ENCODE results near the gene AMFR.
"Not testable (repeated sequence)": the region's sequence is repeated elsewhere in the genome, so short reads cannot be mapped to it uniquely, and the experiment has no call there.

The AMFR gene

DNA sequence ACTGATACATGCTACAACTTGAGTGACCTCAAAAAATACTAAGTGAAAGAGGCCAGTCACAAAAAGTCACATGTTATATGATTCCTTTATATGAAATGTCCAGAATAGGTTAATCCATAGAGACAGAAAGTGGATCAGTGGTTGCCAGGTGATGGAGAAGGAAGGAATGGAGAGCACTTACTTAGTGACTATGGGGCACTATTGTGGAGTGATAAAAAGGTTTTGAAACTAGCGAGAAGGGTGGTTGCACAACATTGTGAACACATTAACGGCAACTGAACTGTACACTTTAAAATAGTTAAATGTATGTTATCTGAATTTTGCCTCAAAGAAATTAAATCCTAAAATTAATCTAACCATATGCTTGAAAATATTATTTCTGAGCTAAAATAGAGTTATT lies 25.9 kb downstream of the AMFR start:
- H3K27ac ChIP-seq (ENCODE audit: low read depth, low read length, poor library complexity, severe bottlenecking) = no peak overlapping the region
- no peak overlapping the region for H3K4me2 ChIP-seq (ENCODE audit: low read length)
- H3K9ac ChIP-seq (ENCODE audit: low read length) = no peak overlapping the region
- TF ChIP-seq, protein P1, sequence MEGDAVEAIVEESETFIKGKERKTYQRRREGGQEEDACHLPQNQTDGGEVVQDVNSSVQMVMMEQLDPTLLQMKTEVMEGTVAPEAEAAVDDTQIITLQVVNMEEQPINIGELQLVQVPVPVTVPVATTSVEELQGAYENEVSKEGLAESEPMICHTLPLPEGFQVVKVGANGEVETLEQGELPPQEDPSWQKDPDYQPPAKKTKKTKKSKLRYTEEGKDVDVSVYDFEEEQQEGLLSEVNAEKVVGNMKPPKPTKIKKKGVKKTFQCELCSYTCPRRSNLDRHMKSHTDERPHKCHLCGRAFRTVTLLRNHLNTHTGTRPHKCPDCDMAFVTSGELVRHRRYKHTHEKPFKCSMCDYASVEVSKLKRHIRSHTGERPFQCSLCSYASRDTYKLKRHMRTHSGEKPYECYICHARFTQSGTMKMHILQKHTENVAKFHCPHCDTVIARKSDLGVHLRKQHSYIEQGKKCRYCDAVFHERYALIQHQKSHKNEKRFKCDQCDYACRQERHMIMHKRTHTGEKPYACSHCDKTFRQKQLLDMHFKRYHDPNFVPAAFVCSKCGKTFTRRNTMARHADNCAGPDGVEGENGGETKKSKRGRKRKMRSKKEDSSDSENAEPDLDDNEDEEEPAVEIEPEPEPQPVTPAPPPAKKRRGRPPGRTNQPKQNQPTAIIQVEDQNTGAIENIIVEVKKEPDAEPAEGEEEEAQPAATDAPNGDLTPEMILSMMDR (IDR thresholded peaks at IDR 0.05; ENCODE audit: low read length) = no peak
- no peak for TF ChIP-seq EZH2 (IDR thresholded peaks at IDR 0.05; ENCODE audit: borderline replicate concordance, low read length)
- H3K4me3 ChIP-seq (ENCODE audit: low read depth, low read length, poor library complexity, severe bottlenecking) = no peak overlapping the region
- no peaks in the 10 kb centered on the region for H4K20me1 ChIP-seq (ENCODE audit: insufficient read depth, low read length)
- H3K9me2 ChIP-seq (ENCODE audit: low read depth, low read length) = no peaks in the 10 kb centered on the region
- no peaks in the 10 kb centered on the region for H3K27me3 ChIP-seq (ENCODE audit: insufficient read depth, low read length)
- no peaks in the 10 kb centered on the region for H3K4me1 ChIP-seq (ENCODE audit: insufficient read depth, low read length, severe bottlenecking)
- no peaks in the 10 kb centered on the region for H3F3A ChIP-seq (ENCODE audit: insufficient read depth, low read length)
- no peak overlapping the region for H2AFZ ChIP-seq (ENCODE audit: low read length)
- H3K79me2 ChIP-seq (ENCODE audit: insufficient read depth, low read length) = no peaks in the 10 kb centered on the region
- H3K9me3 ChIP-seq (ENCODE audit: low read length) = no peaks in the 10 kb centered on the region
- peaks cover 52% of the 10 kb centered on the region for H3K36me3 ChIP-seq (ENCODE audit: insufficient read depth, low read length)

DNA sequence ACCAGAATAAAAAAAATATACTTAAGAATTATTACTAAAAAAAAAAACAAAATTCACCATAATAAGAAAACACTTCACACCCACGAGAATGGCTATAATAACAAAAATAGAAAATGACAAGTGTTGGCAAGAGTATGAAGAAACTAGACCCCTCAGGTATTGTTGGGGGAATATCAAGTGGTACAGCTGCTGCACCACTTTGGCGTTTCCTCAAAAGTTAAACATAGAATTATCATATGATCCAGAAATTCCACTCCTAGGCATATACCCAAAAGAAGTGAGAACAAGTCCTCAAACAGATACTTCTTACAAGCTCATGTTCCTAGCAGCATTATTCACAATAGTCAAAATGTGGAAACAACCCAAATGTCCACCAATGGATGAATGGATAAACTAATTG lies 26.3 kb downstream of the AMFR start:
- no peaks in the 10 kb centered on the region for H3K79me2 ChIP-seq (ENCODE audit: insufficient read depth, low read length)
- no peak overlapping the region for H2AFZ ChIP-seq (ENCODE audit: low read length)
- H4K20me1 ChIP-seq (ENCODE audit: insufficient read depth, low read length) = no peaks in the 10 kb centered on the region
- TF ChIP-seq, protein P1 (IDR thresholded peaks at IDR 0.05; ENCODE audit: low read length) = no peak
- TF ChIP-seq EZH2 (IDR thresholded peaks at IDR 0.05; ENCODE audit: borderline replicate concordance, low read length) = no peak
- H3K9ac ChIP-seq (ENCODE audit: low read length) = no peak overlapping the region
- H3K9me3 ChIP-seq (ENCODE audit: low read length) = no peaks in the 10 kb centered on the region
- H3K9me2 ChIP-seq (ENCODE audit: low read depth, low read length) = no peaks in the 10 kb centered on the region
- H3K27me3 ChIP-seq (ENCODE audit: insufficient read depth, low read length) = no peaks in the 10 kb centered on the region
- H3K4me1 ChIP-seq (ENCODE audit: insufficient read depth, low read length, severe bottlenecking) = no peaks in the 10 kb centered on the region
- peaks cover 48% of the 10 kb centered on the region for H3K36me3 ChIP-seq (ENCODE audit: insufficient read depth, low read length)
- H3K4me3 ChIP-seq (ENCODE audit: low read depth, low read length, poor library complexity, severe bottlenecking) = no peak overlapping the region
- H3K4me2 ChIP-seq (ENCODE audit: low read length) = no peak overlapping the region
- H3K27ac ChIP-seq (ENCODE audit: low read depth, low read length, poor library complexity, severe bottlenecking) = no peak overlapping the region
- H3F3A ChIP-seq (ENCODE audit: insufficient read depth, low read length) = no peaks in the 10 kb centered on the region

DNA sequence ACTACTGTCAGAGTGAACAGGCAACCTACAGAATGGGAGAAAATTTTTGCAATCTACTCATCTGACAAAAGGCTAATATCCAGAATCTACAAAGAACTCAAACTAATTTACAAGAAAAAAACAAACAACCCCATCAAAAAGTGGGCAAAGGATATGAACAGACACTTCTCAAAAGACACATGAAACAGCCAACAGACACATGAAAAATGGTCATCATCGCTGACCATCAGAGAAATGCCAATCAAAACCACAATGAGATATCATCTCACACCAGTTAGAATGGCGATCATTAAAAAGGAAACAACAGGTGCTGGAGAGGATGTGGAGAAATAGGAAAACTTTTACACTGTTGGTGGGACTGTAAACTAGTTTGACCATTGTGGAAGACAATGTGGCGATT lies 28.6 kb downstream of the AMFR start:
- H3K27ac ChIP-seq (ENCODE audit: low read depth, low read length, poor library complexity, severe bottlenecking); H2AFZ ChIP-seq (ENCODE audit: low read length); H3F3A ChIP-seq (ENCODE audit: insufficient read depth, low read length); H3K9ac ChIP-seq (ENCODE audit: low read length); H4K20me1 ChIP-seq (ENCODE audit: insufficient read depth, low read length); H3K9me2 ChIP-seq (ENCODE audit: low read depth, low read length); H3K4me2 ChIP-seq (ENCODE audit: low read length); H3K9me3 ChIP-seq (ENCODE audit: low read length); H3K4me3 ChIP-seq (ENCODE audit: low read depth, low read length, poor library complexity, severe bottlenecking); H3K79me2 ChIP-seq (ENCODE audit: insufficient read depth, low read length); H3K4me1 ChIP-seq (ENCODE audit: insufficient read depth, low read length, severe bottlenecking); H3K27me3 ChIP-seq (ENCODE audit: insufficient read depth, low read length): not testable (repeated sequence)
- peaks cover 32% of the 10 kb centered on the region for H3K36me3 ChIP-seq (ENCODE audit: insufficient read depth, low read length)

DNA sequence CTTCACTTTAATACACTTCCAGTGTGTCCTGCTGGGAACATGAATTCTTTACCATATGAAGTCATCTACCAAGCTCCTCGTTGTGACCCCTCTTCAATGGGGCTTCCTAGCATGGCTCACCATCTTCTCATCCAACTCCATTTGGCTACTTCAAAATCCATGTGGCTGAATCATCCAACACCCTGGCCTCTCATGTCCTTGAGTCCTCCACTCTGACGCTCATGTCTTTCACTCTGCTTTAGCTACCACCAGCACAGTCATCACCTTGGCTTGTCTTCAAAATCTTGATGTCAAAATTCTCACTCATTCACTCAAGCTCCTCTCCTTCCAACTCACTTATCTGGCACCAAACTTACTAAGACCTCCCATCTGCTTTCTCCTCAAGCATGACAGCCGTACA lies 35.8 kb downstream of the AMFR start:
- no peaks in the 10 kb centered on the region for H3F3A ChIP-seq (ENCODE audit: insufficient read depth, low read length)
- H2AFZ ChIP-seq (ENCODE audit: low read length) = no peak overlapping the region
- H3K79me2 ChIP-seq (ENCODE audit: insufficient read depth, low read length) = no peaks in the 10 kb centered on the region
- no peaks in the 10 kb centered on the region for H3K27me3 ChIP-seq (ENCODE audit: insufficient read depth, low read length)
- H3K36me3 ChIP-seq (ENCODE audit: insufficient read depth, low read length) = peaks cover 71% of the 10 kb centered on the region
- no peak overlapping the region for H3K4me3 ChIP-seq (ENCODE audit: low read depth, low read length, poor library complexity, severe bottlenecking)
- H3K9me3 ChIP-seq (ENCODE audit: low read length) = no peaks in the 10 kb centered on the region
- no peak overlapping the region for H3K27ac ChIP-seq (ENCODE audit: low read depth, low read length, poor library complexity, severe bottlenecking)
- no peaks in the 10 kb centered on the region for H3K4me1 ChIP-seq (ENCODE audit: insufficient read depth, low read length, severe bottlenecking)
- TF ChIP-seq, protein P1 (IDR thresholded peaks at IDR 0.05; ENCODE audit: low read length) = no peak
- TF ChIP-seq EZH2 (IDR thresholded peaks at IDR 0.05; ENCODE audit: borderline replicate concordance, low read length) = no peak
- H4K20me1 ChIP-seq (ENCODE audit: insufficient read depth, low read length) = no peaks in the 10 kb centered on the region
- H3K4me2 ChIP-seq (ENCODE audit: low read length) = no peak overlapping the region
- H3K9ac ChIP-seq (ENCODE audit: low read length) = no peak overlapping the region
- no peaks in the 10 kb centered on the region for H3K9me2 ChIP-seq (ENCODE audit: low read depth, low read length)
